Measurements from ENCODE around the gene JAKMIP2. TPM values are rescaled to one million over a fixed set of nuclear protein-coding genes. Genes with fewer than 3 reads are reported as not detected.

Gene JAKMIP2
- total RNA-seq, 1 donor from 2014 or later, result 0.49 TPM

GRCh38 chr5:147760086-147760875 lies 22.2 kb downstream of the JAKMIP2 start:
- no peaks in the 10 kb centered on the region for H3K36me3 ChIP-seq
- intact Hi-C loops (cut with DNase I), result no loop called here
- no peaks in the 10 kb centered on the region for H3K4me1 ChIP-seq
- H3K4me3 ChIP-seq, result no peak overlapping the region
- H3K27me3 ChIP-seq, result no peaks in the 10 kb centered on the region
- TF ChIP-seq CTCF (IDR thresholded peaks at IDR 0.05) (no peak), POLR2A (IDR thresholded peaks at IDR 0.05) (no peak), POLR2AphosphoS5 (IDR thresholded peaks at IDR 0.05; ENCODE audit: insufficient read depth in 1 of 2, low read depth in 1 of 2) (no peak)
- no peaks in the 10 kb centered on the region for H3K9me3 ChIP-seq
- no peak overlapping the region for H3K27ac ChIP-seq
- no peak for DNase-seq (ENCODE audit: extremely low spot score in 2 of 2)

GRCh38 chr5:147759441-147759840 lies 23.1 kb downstream of the JAKMIP2 start:
- Histone ChIP-seq H3K27ac (no peak overlapping the region), H3K36me3 (no peaks in the 10 kb centered on the region), H3K27me3 (no peaks in the 10 kb centered on the region), H3K9me3 (no peaks in the 10 kb centered on the region), H3K4me1 (no peaks in the 10 kb centered on the region), H3K4me3 (no peak overlapping the region)
- intact Hi-C loops (cut with DNase I), result no loop called here
- no peak for TF ChIP-seq CTCF (IDR thresholded peaks at IDR 0.05)
- no peak for TF ChIP-seq POLR2A (IDR thresholded peaks at IDR 0.05)
- no peak for TF ChIP-seq POLR2AphosphoS5 (IDR thresholded peaks at IDR 0.05; ENCODE audit: insufficient read depth in 1 of 2, low read depth in 1 of 2)
- DNase-seq (ENCODE audit: extremely low spot score in 2 of 2), result no peak

- DNase-seq (ENCODE audit: extremely low spot score in 2 of 2), result no peak
- H3K27me3 ChIP-seq, result no peaks in the 10 kb centered on the region
- intact Hi-C loops (cut with DNase I), result no loop called here
- H3K27ac ChIP-seq, result no peak overlapping the region
- no peaks in the 10 kb centered on the region for H3K36me3 ChIP-seq
- H3K9me3 ChIP-seq, result no peaks in the 10 kb centered on the region
- H3K4me1 ChIP-seq, result no peaks in the 10 kb centered on the region
- TF ChIP-seq POLR2A (IDR thresholded peaks at IDR 0.05) (no peak), CTCF (IDR thresholded peaks at IDR 0.05) (no peak), POLR2AphosphoS5 (IDR thresholded peaks at IDR 0.05; ENCODE audit: insufficient read depth in 1 of 2, low read depth in 1 of 2) (no peak)
- no peak overlapping the region for H3K4me3 ChIP-seq
These were observed 26.0 kb downstream of the JAKMIP2 start for GRCh38 chr5:147756566-147756965.

DNA sequence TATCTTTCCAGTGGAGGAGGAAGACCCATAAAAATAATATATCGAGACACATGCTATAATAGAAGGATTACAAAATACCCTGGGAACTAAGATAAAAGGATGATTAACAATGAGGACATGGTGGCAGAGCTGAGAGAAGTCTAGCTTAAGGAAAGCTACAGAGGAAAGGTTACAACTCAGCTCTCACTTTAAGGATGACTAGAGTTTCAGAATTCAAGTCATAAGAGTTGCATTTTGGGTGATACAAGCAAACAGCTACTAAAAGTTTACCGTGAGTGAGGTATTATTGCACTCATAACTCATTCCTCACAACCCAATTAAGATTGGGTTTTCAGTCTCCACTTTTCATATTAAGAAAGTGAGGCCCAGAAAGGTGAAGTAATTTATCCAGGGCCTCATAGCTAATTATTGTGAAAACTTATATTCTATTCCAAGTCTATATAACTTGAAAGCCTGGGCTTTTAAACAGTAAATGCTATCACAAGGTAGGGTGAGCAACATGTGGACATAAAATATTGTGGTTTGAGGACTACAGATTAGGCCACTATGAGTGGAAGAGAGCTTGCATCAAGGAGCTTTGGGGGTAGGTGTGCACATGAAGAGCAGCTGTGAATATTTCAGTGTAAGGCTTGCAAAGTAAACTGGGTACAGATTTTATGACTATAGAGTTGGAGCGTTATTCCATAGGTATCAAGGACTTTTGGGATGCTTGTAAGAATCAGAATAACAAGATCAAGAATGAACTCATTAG lies 28.0 kb downstream of the JAKMIP2 start:
- TF ChIP-seq POLR2A (IDR thresholded peaks at IDR 0.05) (no peak), CTCF (IDR thresholded peaks at IDR 0.05) (no peak), POLR2AphosphoS5 (IDR thresholded peaks at IDR 0.05; ENCODE audit: insufficient read depth in 1 of 2, low read depth in 1 of 2) (no peak)
- no peaks in the 10 kb centered on the region for H3K36me3 ChIP-seq
- no peak overlapping the region for H3K4me3 ChIP-seq
- H3K4me1 ChIP-seq, result no peaks in the 10 kb centered on the region
- no peaks in the 10 kb centered on the region for H3K27me3 ChIP-seq
- intact Hi-C loops (cut with DNase I), result no loop called here
- no peaks in the 10 kb centered on the region for H3K9me3 ChIP-seq
- DNase-seq (ENCODE audit: extremely low spot score in 2 of 2), result no peak
- no peak overlapping the region for H3K27ac ChIP-seq

DNA sequence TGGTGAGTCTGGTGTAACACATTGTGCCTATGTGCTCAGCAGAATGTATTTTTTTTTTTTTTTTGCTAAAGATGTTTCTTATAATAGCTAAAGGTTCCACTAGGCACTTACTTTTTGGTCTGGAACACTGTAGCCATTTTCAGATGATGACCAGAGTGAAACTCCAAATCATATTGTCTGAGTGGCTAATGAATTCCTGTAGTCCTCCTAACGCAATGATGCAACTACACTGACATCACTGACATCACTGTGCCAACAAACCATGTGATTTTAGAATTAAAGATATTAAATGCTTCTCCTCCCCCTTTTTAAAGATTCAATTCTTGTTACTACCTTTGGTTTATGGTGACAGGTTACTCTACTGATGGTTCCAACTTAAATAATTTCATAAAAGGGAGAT lies 28.8 kb downstream of the JAKMIP2 start:
- Histone ChIP-seq H3K9me3 (no peaks in the 10 kb centered on the region), H3K36me3 (no peaks in the 10 kb centered on the region), H3K27ac (no peak overlapping the region), H3K27me3 (no peaks in the 10 kb centered on the region), H3K4me3 (no peak overlapping the region), H3K4me1 (no peaks in the 10 kb centered on the region)
- DNase-seq (ENCODE audit: extremely low spot score in 2 of 2), result no peak
- intact Hi-C loops (cut with DNase I), result no loop called here
- no peak for TF ChIP-seq CTCF (IDR thresholded peaks at IDR 0.05)
